H9 (cell line): ENCODE data around the gene STK24. TPM values are rescaled to one million over a fixed set of nuclear protein-coding genes. Genes with fewer than 3 reads are reported as not detected.
A peak's percentile ranks its signal among the peaks of the same experiment; 100 is the strongest.

Experiments
- DNase-seq: peaks from one replicate; pipeline ENCODE4 v3.0.0-alpha.2; 2017
- H2AFZ ChIP-seq: one replicate; pipeline ENCODE4 v1.6.1; 2013; ENCODE audit warnings: mild to moderate bottlenecking, low read length, control low read depth, moderate library complexity
- H2AK5ac ChIP-seq: 2 replicates; pipeline ENCODE4 v1.6.1; 2013; ENCODE audit warnings: low read length, control low read depth, mixed read lengths; ENCODE audit not compliant: insufficient read length
- H2BK120ac ChIP-seq: one replicate; pipeline ENCODE4 v1.6.1; 2013; ENCODE audit warnings: low read depth, mild to moderate bottlenecking, low read length, control low read depth, inconsistent platforms; ENCODE audit not compliant: poor library complexity, severe bottlenecking
- H2BK12ac ChIP-seq: 2 replicates; pipeline ENCODE4 v1.6.1; 2013; ENCODE audit warnings: low read length, control low read depth, mixed read lengths, low read depth; ENCODE audit not compliant: insufficient read length
- H2BK15ac ChIP-seq: 2 replicates; pipeline ENCODE4 v1.6.1; 2013; ENCODE audit warnings: low read depth, low read length, control low read depth
- H2BK20ac ChIP-seq: one replicate; pipeline ENCODE4 v1.6.1; 2013; ENCODE audit warnings: low read depth, mild to moderate bottlenecking, low read length, control low read depth, inconsistent platforms; ENCODE audit not compliant: poor library complexity, severe bottlenecking
- H2BK5ac ChIP-seq: 2 replicates; pipeline ENCODE4 v1.6.1; 2013; ENCODE audit warnings: low read length, control low read depth, mixed read lengths; ENCODE audit not compliant: insufficient read length
- H3K14ac ChIP-seq: 2 replicates; pipeline ENCODE4 v1.6.1; 2013; ENCODE audit warnings: low read length, control low read depth; ENCODE audit not compliant: insufficient read depth
- H3K18ac ChIP-seq: 2 replicates; pipeline ENCODE4 v1.6.1; 2013; ENCODE audit warnings: low read depth, mild to moderate bottlenecking, mixed read lengths, low read length, control low read depth; ENCODE audit not compliant: insufficient read length
- H3K23ac ChIP-seq: 2 replicates; pipeline ENCODE4 v1.6.1; 2013; ENCODE audit warnings: low read length, control low read depth, mixed read lengths, low read depth; ENCODE audit not compliant: insufficient read length
- H3K23me2 ChIP-seq: 2 replicates; pipeline ENCODE4 v1.6.1; 2013; ENCODE audit warnings: low read depth, mild to moderate bottlenecking, mixed read lengths, low read length, control low read depth; ENCODE audit not compliant: insufficient read length, poor library complexity, severe bottlenecking
- H3K27ac ChIP-seq: 2 replicates; pipeline ENCODE4 v1.5.1; 2013; ENCODE audit warnings: low read length, control low read depth, mixed read lengths, low read depth; ENCODE audit not compliant: insufficient read length
- H3K27me3 ChIP-seq: 2 replicates; pipeline ENCODE4 v1.6.1; 2013; ENCODE audit warnings: low read length, control low read depth, inconsistent platforms; ENCODE audit not compliant: insufficient read depth
- H3K4ac ChIP-seq: 2 replicates; pipeline ENCODE4 v1.6.1; 2013; ENCODE audit warnings: low read depth, mild to moderate bottlenecking, control low read depth, inconsistent platforms, low read length, moderate library complexity
- H3K4me1 ChIP-seq: 2 replicates; pipeline ENCODE4 v1.6.1; 2013; ENCODE audit warnings: low read length, control low read depth, inconsistent platforms; ENCODE audit not compliant: insufficient read depth
- H3K4me2 ChIP-seq: 2 replicates; pipeline ENCODE4 v1.6.1; 2013; ENCODE audit warnings: low read length, control low read depth, mixed read lengths; ENCODE audit not compliant: insufficient read length, insufficient read depth
- H3K56ac ChIP-seq: 2 replicates; pipeline ENCODE4 v1.6.1; 2013; ENCODE audit warnings: low read depth, mild to moderate bottlenecking, mixed read lengths, low read length, control low read depth; ENCODE audit not compliant: insufficient read length
- H3K79me1 ChIP-seq: 2 replicates; pipeline ENCODE4 v1.6.1; 2013; ENCODE audit warnings: low read depth, mild to moderate bottlenecking, moderate library complexity, low read length, control low read depth, inconsistent platforms; ENCODE audit not compliant: insufficient read depth, poor library complexity, severe bottlenecking
- H3K79me2 ChIP-seq: 2 replicates; pipeline ENCODE4 v1.6.1; 2013; ENCODE audit warnings: low read length, control low read depth, inconsistent platforms; ENCODE audit not compliant: insufficient read depth
- H3K9ac ChIP-seq: 2 replicates; pipeline ENCODE4 v1.6.1; 2013; ENCODE audit warnings: low read length, control low read depth, mixed read lengths; ENCODE audit not compliant: insufficient read length; ENCODE audit errors: extremely low read depth
- H3K9me3 ChIP-seq: one replicate; pipeline ENCODE4 v1.6.1; 2013; ENCODE audit warnings: low read depth, low read length, inconsistent platforms; ENCODE audit not compliant: control insufficient read depth
- H3T11ph ChIP-seq: one replicate; pipeline ENCODE4 v1.6.1; 2013; ENCODE audit warnings: mild to moderate bottlenecking, low read length, control low read depth, inconsistent platforms
- H4K20me1 ChIP-seq: one replicate; pipeline ENCODE4 v1.6.1; 2013; ENCODE audit not compliant: control insufficient read depth, insufficient read length, insufficient read depth
- H4K5ac ChIP-seq: 2 replicates; pipeline ENCODE4 v1.6.1; 2013; ENCODE audit warnings: low read depth, mild to moderate bottlenecking, mixed read lengths, low read length, control low read depth; ENCODE audit not compliant: insufficient read length
- H4K8ac ChIP-seq: replicated peaks from 2 replicates; pipeline ENCODE4 v1.6.1; 2013; ENCODE audit warnings: low read length, control low read depth, mixed read lengths, low read depth; ENCODE audit not compliant: insufficient read length
- H4K91ac ChIP-seq: 2 replicates; pipeline ENCODE4 v1.6.1; 2013; ENCODE audit warnings: low read depth, mild to moderate bottlenecking, moderate library complexity, mixed read lengths, low read length, control low read depth; ENCODE audit not compliant: insufficient read length
- H3K27ac Mint-ChIP-seq, 3 experiments: 2 replicates in 2 of 3; 3 replicates in 1 of 3; pipeline ENCODE4 v1.8.0; 2020 to 2021; ENCODE audit warnings: mixed read lengths in 3 of 3, mild to moderate bottlenecking in 1 of 3, moderate library complexity in 1 of 3
- H3K27me3 Mint-ChIP-seq: 2 replicates; pipeline ENCODE4 v1.8.0; 2021; ENCODE audit warnings: low read depth, mild to moderate bottlenecking, moderate library complexity, mixed read lengths
- H3K36me3 Mint-ChIP-seq, 3 experiments: 2 replicates in 2 of 3; 3 replicates in 1 of 3; pipeline ENCODE4 v1.8.0; 2020 to 2021; ENCODE audit warnings: low read depth in 3 of 3, mixed read lengths in 3 of 3; ENCODE audit not compliant: insufficient read depth in 1 of 3
- H3K4me1 Mint-ChIP-seq, 2 experiments: 2 replicates each; pipeline ENCODE4 v1.8.0; 2020; ENCODE audit warnings: mixed read lengths in 2 of 2
- H3K4me3 Mint-ChIP-seq, 2 experiments: 2 replicates in 1 of 2; 3 replicates in 1 of 2; pipeline ENCODE4 v1.8.0; 2020 to 2021; ENCODE audit warnings: mild to moderate bottlenecking in 2 of 2, mixed read lengths in 2 of 2, moderate library complexity in 1 of 2
- H3K9me3 Mint-ChIP-seq, 2 experiments: 2 replicates in 1 of 2; 3 replicates in 1 of 2; pipeline ENCODE4 v1.8.0; 2020; ENCODE audit warnings: mild to moderate bottlenecking in 2 of 2, mixed read lengths in 2 of 2, moderate library complexity in 1 of 2
- WGBS: extraction: QIAGEN DNeasy Blood & Tissue Kit; methylation state at CpG from one replicate; pipeline ENCODE4 v1.1.7; 2013; ENCODE audit warnings: missing lambda C conversion rate, low lambda C conversion rate, mixed read lengths; ENCODE audit not compliant: insufficient read length; ENCODE audit errors: extremely low coverage; 5-methylcytosine and 5-hydroxymethylcytosine counted together
- total RNA-seq: library from RNA; stranded (reverse); gene quantifications from 2 replicates; pipeline ENCODE4 v1.2.1, GENCODE V29; 2021
- TF ChIP-seq, protein P1 (sequence below): fragments of 200-600 bp; sonication (generic); conservative IDR thresholded peaks from 3 replicates; pipeline ENCODE4 v1.8.0; 2021; ENCODE audit warnings: antibody characterized with exemption, mild to moderate bottlenecking

The STK24 gene
- total RNA-seq, 1 experiment from 2014 or later = 134 TPM

DNA sequence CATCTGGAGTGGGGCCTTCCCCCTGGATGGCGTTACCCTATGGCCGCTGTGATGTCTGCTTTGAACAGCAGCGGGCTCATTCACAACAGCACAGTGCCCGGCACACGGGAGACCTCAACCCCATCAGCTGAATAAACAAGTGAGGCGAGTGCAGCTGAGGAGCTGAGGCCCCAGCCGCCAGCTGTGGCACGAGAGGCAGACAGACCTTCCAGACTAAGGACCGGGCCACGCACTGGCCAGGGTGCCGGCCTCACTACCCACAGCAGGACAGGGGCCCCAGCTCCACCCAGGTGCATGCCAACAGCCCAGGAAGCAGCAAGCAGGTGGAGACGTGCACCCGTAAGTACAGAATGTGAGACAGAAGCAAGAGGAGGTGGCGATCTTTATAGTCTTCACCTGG is 39.6 kb downstream of the STK24 start:
- H3K27me3 Mint-ChIP-seq = no peaks in the 10 kb centered on the region
- Histone ChIP-seq H2BK15ac (no peak overlapping the region), H2BK120ac (no peak overlapping the region), H2BK5ac (no peak overlapping the region), H3K27ac (no peak overlapping the region), H3K9ac (no peak overlapping the region), H2AK5ac (no peak overlapping the region), H3K14ac (0 out of 2 replicates have a peak overlapping the region, but pooled peaks have one; percentile 37), H3K79me2 (peaks cover 62% of the 10 kb centered on the region), H3K23me2 (no peaks in the 10 kb centered on the region), H3K79me1 (peaks cover 15% of the 10 kb centered on the region), H3K9me3 (no peaks in the 10 kb centered on the region), H3K56ac (no peak overlapping the region), H2BK12ac (no peak overlapping the region), H3K27me3 (no peaks in the 10 kb centered on the region), H3K4ac (no peak overlapping the region), H3K4me1 (peaks cover 5% of the 10 kb centered on the region; the same call in 1 of the 2 replicates), H4K91ac (no peak overlapping the region), H3K23ac (no peak overlapping the region), H4K8ac (no peak overlapping the region), H3K18ac (no peak overlapping the region), H4K5ac (no peak overlapping the region), H2BK20ac (no peak overlapping the region), H3T11ph (no peak overlapping the region), H3K4me2 (no peak overlapping the region), H2AFZ (no peak overlapping the region), H4K20me1 (no peaks in the 10 kb centered on the region)
- TF ChIP-seq, protein P1, sequence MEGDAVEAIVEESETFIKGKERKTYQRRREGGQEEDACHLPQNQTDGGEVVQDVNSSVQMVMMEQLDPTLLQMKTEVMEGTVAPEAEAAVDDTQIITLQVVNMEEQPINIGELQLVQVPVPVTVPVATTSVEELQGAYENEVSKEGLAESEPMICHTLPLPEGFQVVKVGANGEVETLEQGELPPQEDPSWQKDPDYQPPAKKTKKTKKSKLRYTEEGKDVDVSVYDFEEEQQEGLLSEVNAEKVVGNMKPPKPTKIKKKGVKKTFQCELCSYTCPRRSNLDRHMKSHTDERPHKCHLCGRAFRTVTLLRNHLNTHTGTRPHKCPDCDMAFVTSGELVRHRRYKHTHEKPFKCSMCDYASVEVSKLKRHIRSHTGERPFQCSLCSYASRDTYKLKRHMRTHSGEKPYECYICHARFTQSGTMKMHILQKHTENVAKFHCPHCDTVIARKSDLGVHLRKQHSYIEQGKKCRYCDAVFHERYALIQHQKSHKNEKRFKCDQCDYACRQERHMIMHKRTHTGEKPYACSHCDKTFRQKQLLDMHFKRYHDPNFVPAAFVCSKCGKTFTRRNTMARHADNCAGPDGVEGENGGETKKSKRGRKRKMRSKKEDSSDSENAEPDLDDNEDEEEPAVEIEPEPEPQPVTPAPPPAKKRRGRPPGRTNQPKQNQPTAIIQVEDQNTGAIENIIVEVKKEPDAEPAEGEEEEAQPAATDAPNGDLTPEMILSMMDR = no peak
- no peak overlapping the region for H3K4me3 Mint-ChIP-seq
- H3K4me1 Mint-ChIP-seq = peaks cover 54 to 63% of the 10 kb centered on the region in 2 experiments
- H3K9me3 Mint-ChIP-seq = no peaks in the 10 kb centered on the region
- DNase-seq = no peak
- H3K36me3 Mint-ChIP-seq = peaks cover 2 to 9% (median 9%) of the 10 kb centered on the region in 3 experiments; a peak in 3 of 7 replicates
- H3K27ac Mint-ChIP-seq = peak overlapping the region in 1 of 3 experiments; percentile 65; a peak in 2 of 7 replicates
- WGBS = no CpG with 5 or more reads among the region's 14 CpGs
